Lower leg skin (tissue), 3 donors: ENCODE results near the gene LDHB.
"Not testable (repeated sequence)": the region's sequence is repeated elsewhere in the genome, so short reads cannot be mapped to it uniquely, and the experiment has no call there.

Experiments
- POLR2A ChIP-seq, 2 donors: fragments of 450-650 bp; IDR thresholded peaks; one replicate each; pipeline ENCODE4 v1.6.1; 2016 to 2017; ENCODE audit warnings: antibody characterized with exemption in 2 of 2, mild to moderate bottlenecking in 1 of 2, moderate library complexity in 1 of 2
- TF ChIP-seq, protein P1 (sequence below), 3 donors: fragments of 450-650 bp; IDR thresholded peaks; one replicate each; pipeline ENCODE4 v1.5.1; 2016; ENCODE audit warnings: antibody characterized with exemption in 3 of 3, mild to moderate bottlenecking in 3 of 3, moderate library complexity in 2 of 3

DNA sequence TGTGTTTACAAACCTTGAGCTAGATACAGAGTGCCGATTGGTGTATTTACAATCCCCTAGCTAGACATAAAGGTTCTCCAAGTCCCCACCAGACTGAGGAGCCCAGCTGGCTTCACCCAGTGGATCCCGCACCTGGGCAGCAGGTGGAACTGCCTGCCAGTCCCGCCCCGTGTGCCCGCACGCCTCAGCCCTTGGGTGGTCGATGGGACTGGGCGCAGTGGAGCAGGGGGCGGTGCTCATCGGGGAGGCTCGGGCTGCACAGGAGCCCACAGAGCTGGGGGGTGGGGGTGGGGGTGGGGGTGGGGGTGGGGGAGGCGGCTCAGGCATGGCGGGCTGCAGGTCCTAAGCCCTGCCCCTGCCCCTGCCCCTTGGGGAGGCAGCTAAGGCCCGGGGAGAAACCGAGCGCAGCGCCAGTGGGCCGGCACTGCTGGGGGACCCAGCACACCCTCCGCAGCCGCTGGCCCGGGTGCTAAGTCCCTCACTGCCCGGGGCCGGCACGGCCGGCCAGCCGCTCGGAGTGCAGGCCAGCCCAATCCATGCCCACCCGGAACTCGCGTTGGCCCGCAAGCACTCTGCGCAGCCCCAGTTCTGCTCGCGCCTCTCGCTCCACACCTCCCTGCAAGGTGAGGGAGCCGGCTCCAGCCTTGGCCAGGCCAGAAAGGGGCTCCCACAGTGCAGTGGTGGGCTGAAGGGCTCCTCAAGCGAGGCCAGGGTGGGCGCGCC is 16.3 kb upstream of the LDHB start:
- not testable (repeated sequence) for TF ChIP-seq POLR2A (IDR thresholded peaks at IDR 0.05)
- TF ChIP-seq, protein P1, sequence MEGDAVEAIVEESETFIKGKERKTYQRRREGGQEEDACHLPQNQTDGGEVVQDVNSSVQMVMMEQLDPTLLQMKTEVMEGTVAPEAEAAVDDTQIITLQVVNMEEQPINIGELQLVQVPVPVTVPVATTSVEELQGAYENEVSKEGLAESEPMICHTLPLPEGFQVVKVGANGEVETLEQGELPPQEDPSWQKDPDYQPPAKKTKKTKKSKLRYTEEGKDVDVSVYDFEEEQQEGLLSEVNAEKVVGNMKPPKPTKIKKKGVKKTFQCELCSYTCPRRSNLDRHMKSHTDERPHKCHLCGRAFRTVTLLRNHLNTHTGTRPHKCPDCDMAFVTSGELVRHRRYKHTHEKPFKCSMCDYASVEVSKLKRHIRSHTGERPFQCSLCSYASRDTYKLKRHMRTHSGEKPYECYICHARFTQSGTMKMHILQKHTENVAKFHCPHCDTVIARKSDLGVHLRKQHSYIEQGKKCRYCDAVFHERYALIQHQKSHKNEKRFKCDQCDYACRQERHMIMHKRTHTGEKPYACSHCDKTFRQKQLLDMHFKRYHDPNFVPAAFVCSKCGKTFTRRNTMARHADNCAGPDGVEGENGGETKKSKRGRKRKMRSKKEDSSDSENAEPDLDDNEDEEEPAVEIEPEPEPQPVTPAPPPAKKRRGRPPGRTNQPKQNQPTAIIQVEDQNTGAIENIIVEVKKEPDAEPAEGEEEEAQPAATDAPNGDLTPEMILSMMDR (IDR thresholded peaks at IDR 0.05): not testable (repeated sequence)
